ENCODE results near the gene MRPL41. TPM values are rescaled to one million over a fixed set of nuclear protein-coding genes. Genes with fewer than 3 reads are reported as not detected.
"Not testable (repeated sequence)": the region's sequence is repeated elsewhere in the genome, so short reads cannot be mapped to it uniquely, and the experiment has no call there.

MRPL41 gene
- total RNA-seq, 6 experiments from 2014 or later, result 48.4 to 67.7 (median 57.3) TPM

- Mint-ChIP-seq H3K9me3 (no peaks in the 10 kb centered on the region), H3K4me1 (ENCODE audit: low read depth) (peaks cover 18% of the 10 kb centered on the region), H3K27me3 (ENCODE audit: insufficient read depth) (no peaks in the 10 kb centered on the region; the same call in 1 of the 2 replicates), H3K4me3 (no peak overlapping the region), H3K27ac (no peak overlapping the region), H3K36me3 (ENCODE audit: low read depth) (peaks cover 5% of the 10 kb centered on the region; the same call in 1 of the 2 replicates)
- no peak for DNase-seq
- no peak for TF ChIP-seq CTCF (IDR thresholded peaks at IDR 0.05)
These were observed 41.1 kb downstream of the MRPL41 start for GRCh38 chr9:137592767-137593166.

GRCh38 chr9:137593176-137593575 is 41.5 kb downstream of the MRPL41 start:
- peaks cover 16% of the 10 kb centered on the region for H3K4me1 Mint-ChIP-seq (ENCODE audit: low read depth)
- no peak for DNase-seq
- H3K4me3 Mint-ChIP-seq, result no peak overlapping the region
- no peak for TF ChIP-seq CTCF (IDR thresholded peaks at IDR 0.05)
- no peak overlapping the region for H3K27ac Mint-ChIP-seq
- H3K27me3 Mint-ChIP-seq (ENCODE audit: insufficient read depth), result no peaks in the 10 kb centered on the region; the same call in 1 of the 2 replicates
- H3K9me3 Mint-ChIP-seq, result no peaks in the 10 kb centered on the region
- H3K36me3 Mint-ChIP-seq (ENCODE audit: low read depth), result peaks cover under 1% of the 10 kb centered on the region; the same call in 1 of the 2 replicates

- not testable (repeated sequence) for DNase-seq; H3K9me3 Mint-ChIP-seq; H3K36me3 Mint-ChIP-seq (ENCODE audit: low read depth); H3K4me1 Mint-ChIP-seq (ENCODE audit: low read depth); H3K27ac Mint-ChIP-seq; H3K27me3 Mint-ChIP-seq (ENCODE audit: insufficient read depth); H3K4me3 Mint-ChIP-seq
These were observed 44.9 kb downstream of the MRPL41 start for GRCh38 chr9:137596577-137596976.

GRCh38 chr9:137598943-137599342 is 47.3 kb downstream of the MRPL41 start:
- no peak for TF ChIP-seq CTCF (IDR thresholded peaks at IDR 0.05)
- Mint-ChIP-seq H3K4me1 (ENCODE audit: low read depth) (peaks cover 8% of the 10 kb centered on the region), H3K9me3 (no peaks in the 10 kb centered on the region), H3K36me3 (ENCODE audit: low read depth) (no peaks in the 10 kb centered on the region), H3K4me3 (no peak overlapping the region), H3K27ac (no peak overlapping the region), H3K27me3 (ENCODE audit: insufficient read depth) (peaks cover 4% of the 10 kb centered on the region; the same call in 1 of the 2 replicates)
- no peak for DNase-seq

Other genes starting within 250 kb of the MRPL41 start
- gene NRARP, start 249.6 kb upstream of the MRPL41 start, total RNA-seq (2021; fragmentation: NEBNext Ultra II Directional; extraction: Animal tissue kit (Norgen Biotek cat#: 25700)), result under 1 TPM in 5 of 6 experiments, not detected in 1; 0.09 to 0.36 (median 0.17) TPM
- gene EXD3, start 128.7 kb upstream of the MRPL41 start, total RNA-seq (2021; fragmentation: NEBNext Ultra II Directional; extraction: Animal tissue kit (Norgen Biotek cat#: 25700)), result 10 to 100 TPM in 1 of 6 experiments, 1 to 10 TPM in 5; 6.4 to 10.6 (median 8.7) TPM
- under 1 TPM in 5 of 6 experiments, not detected in 1; 0.09 to 0.36 (median 0.20) TPM for gene NOXA1, start 128.5 kb upstream of the MRPL41 start, total RNA-seq (2021; fragmentation: NEBNext Ultra II Directional; extraction: Animal tissue kit (Norgen Biotek cat#: 25700))
- not detected for gene ENTPD8, start 110.5 kb upstream of the MRPL41 start, total RNA-seq (2021; fragmentation: NEBNext Ultra II Directional; extraction: Animal tissue kit (Norgen Biotek cat#: 25700))
- gene NSMF, start 92.5 kb upstream of the MRPL41 start, total RNA-seq (2021; fragmentation: NEBNext Ultra II Directional; extraction: Animal tissue kit (Norgen Biotek cat#: 25700)), result 10 to 100 TPM; 24.3 to 29.9 (median 26.4) TPM
- gene PNPLA7, start 1.5 kb upstream of the MRPL41 start, total RNA-seq (2021; fragmentation: NEBNext Ultra II Directional; extraction: Animal tissue kit (Norgen Biotek cat#: 25700)), result under 1 TPM; 0.20 to 0.90 (median 0.52) TPM
- gene DPH7, start 27.0 kb downstream of the MRPL41 start, total RNA-seq (2021; fragmentation: NEBNext Ultra II Directional; extraction: Animal tissue kit (Norgen Biotek cat#: 25700)), result 10 to 100 TPM; 18.2 to 20.7 (median 20.1) TPM
- gene ZMYND19, start 38.6 kb downstream of the MRPL41 start, total RNA-seq (2021; fragmentation: NEBNext Ultra II Directional; extraction: Animal tissue kit (Norgen Biotek cat#: 25700)), result 10 to 100 TPM; 23.9 to 34.4 (median 25.4) TPM
- gene ARRDC1, start 53.8 kb downstream of the MRPL41 start, total RNA-seq (2021; fragmentation: NEBNext Ultra II Directional; extraction: Animal tissue kit (Norgen Biotek cat#: 25700)), result 10 to 100 TPM; 15.9 to 18.2 (median 17.1) TPM
- 100 to 1,000 TPM in 1 of 6 experiments, 10 to 100 TPM in 5; 41.0 to 116 (median 46.9) TPM for gene EHMT1, start 67.1 kb downstream of the MRPL41 start, total RNA-seq (2021; fragmentation: NEBNext Ultra II Directional; extraction: Animal tissue kit (Norgen Biotek cat#: 25700))